ENCODE data around the gene TXNRD1. TPM values are rescaled to one million over a fixed set of nuclear protein-coding genes. Genes with fewer than 3 reads are reported as not detected.

TXNRD1 gene
- total and polyA plus RNA-seq, 2 experiments from 2014 or later, result 43.5 to 74.9 TPM

GRCh38 chr12:104220931-104221330, 5.4 kb downstream of the TXNRD1 start:
- H3K4me3 ChIP-seq, result no peak overlapping the region
- H3K9me3 ChIP-seq (ENCODE audit: low read depth), result no peaks in the 10 kb centered on the region
- no peak for DNase-seq (ENCODE audit: low read depth in 1 of 2, low spot score in 1 of 2)
- H3K27ac ChIP-seq, result no peak overlapping the region
- no peaks in the 10 kb centered on the region for H3K36me3 ChIP-seq
- no peaks in the 10 kb centered on the region for H3K27me3 ChIP-seq
- TF ChIP-seq CTCF (IDR thresholded peaks at IDR 0.05; ENCODE audit: low read depth, low read length), result no peak
- H3K4me1 ChIP-seq (ENCODE audit: low read depth), result peaks cover 4% of the 10 kb centered on the region

GRCh38 chr12:104222976-104223375, 7.4 kb downstream of the TXNRD1 start:
- H3K36me3 ChIP-seq, result no peaks in the 10 kb centered on the region
- no peaks in the 10 kb centered on the region for H3K27me3 ChIP-seq
- H3K9me3 ChIP-seq (ENCODE audit: low read depth), result no peaks in the 10 kb centered on the region
- H3K27ac ChIP-seq, result no peak overlapping the region
- peaks cover 4% of the 10 kb centered on the region for H3K4me1 ChIP-seq (ENCODE audit: low read depth)
- no peak for TF ChIP-seq CTCF (IDR thresholded peaks at IDR 0.05; ENCODE audit: low read depth, low read length)
- H3K4me3 ChIP-seq, result no peak overlapping the region
- no peak for DNase-seq (ENCODE audit: low read depth in 1 of 2, low spot score in 1 of 2)

- Histone ChIP-seq H3K9me3 (ENCODE audit: low read depth) (no peaks in the 10 kb centered on the region), H3K4me1 (ENCODE audit: low read depth) (peaks cover 4% of the 10 kb centered on the region), H3K4me3 (no peak overlapping the region), H3K36me3 (no peaks in the 10 kb centered on the region), H3K27ac (no peak overlapping the region), H3K27me3 (no peaks in the 10 kb centered on the region)
- no peak for DNase-seq (ENCODE audit: low read depth in 1 of 2, low spot score in 1 of 2)
- no peak for TF ChIP-seq CTCF (IDR thresholded peaks at IDR 0.05; ENCODE audit: low read depth, low read length)
Observed at GRCh38 chr12:104223712-104224111, 8.1 kb downstream of the TXNRD1 start.

- Histone ChIP-seq H3K36me3 (no peaks in the 10 kb centered on the region), H3K4me1 (ENCODE audit: low read depth) (no peaks in the 10 kb centered on the region), H3K27ac (no peak overlapping the region), H3K9me3 (ENCODE audit: low read depth) (no peaks in the 10 kb centered on the region), H3K27me3 (no peaks in the 10 kb centered on the region), H3K4me3 (no peak overlapping the region)
- TF ChIP-seq CTCF (IDR thresholded peaks at IDR 0.05; ENCODE audit: low read depth, low read length), result no peak
- DNase-seq (ENCODE audit: low read depth in 1 of 2, low spot score in 1 of 2), result peak in 1 of 2 donors; percentile 56
Observed at GRCh38 chr12:104226672-104227071, 11.1 kb downstream of the TXNRD1 start.

- no peaks in the 10 kb centered on the region for H3K9me3 ChIP-seq (ENCODE audit: low read depth)
- no peaks in the 10 kb centered on the region for H3K27me3 ChIP-seq
- no peak for TF ChIP-seq CTCF (IDR thresholded peaks at IDR 0.05; ENCODE audit: low read depth, low read length)
- no peak for DNase-seq (ENCODE audit: low read depth in 1 of 2, low spot score in 1 of 2)
- no peak overlapping the region for H3K27ac ChIP-seq
- H3K36me3 ChIP-seq, result no peaks in the 10 kb centered on the region
- no peaks in the 10 kb centered on the region for H3K4me1 ChIP-seq (ENCODE audit: low read depth)
- no peak overlapping the region for H3K4me3 ChIP-seq
Observed at GRCh38 chr12:104230304-104231095, 14.9 kb downstream of the TXNRD1 start.

Data from cardiac muscle cell (in vitro differentiated cells and primary cell).